K562 (cell line): ENCODE measurements around the gene HYI. TPM values are rescaled to one million over a fixed set of nuclear protein-coding genes. Genes with fewer than 3 reads are reported as not detected.

Source experiments
- ATAC-seq: fragments of 200-7000 bp; cut with Tn5 transposase; 3 replicates; pipeline ENCODE4 v1.9.1; 2020; ENCODE audit warnings: moderate library complexity
- BruUV-seq: library from RNA; stranded (reverse); fragments of 400-500 nt; replicated peaks from 2 replicates; lab custom pipeline; 2021; lab: Mats Ljungman, UMichigan
- CTCF ChIA-PET: fragments of 300-600 bp; formaldehyde crosslinking; extraction: SDS; loops from one replicate; lab custom pipeline; 2021; ENCODE audit warnings: low intra/inter-chr PET ratio; lab: Yijun Ruan, JAX
- POLR2A ChIA-PET: fragments of 300-600, 350-650 bp; sonication (Branson Sonifier 250); formaldehyde crosslinking; extraction: SDS; loops from one replicate; lab custom pipeline; 2021; ENCODE audit warnings: antibody characterized with exemption, inconsistent platforms; lab: Yijun Ruan, JAX
- DNase-seq, 4 experiments: peaks; one replicate each; pipeline versions ENCODE4 v3.0.0 to v3.0.0-alpha.2; 2011 to 2018; ENCODE audit warnings: low spot score in 3 of 4, mixed read lengths in 3 of 4; ENCODE audit errors: extremely low read depth in 1 of 4
- FAIRE-seq: peaks from 2 replicates; lab custom pipeline; 2011; peaks lifted over from hg19 to GRCh38; lab: Jason Lieb, UNC
- H2AFZ ChIP-seq: 2 replicates; pipeline ENCODE4 v1.6.0; 2011; ENCODE audit warnings: low read depth, low read length, control low read depth, inconsistent platforms
- H3K27ac ChIP-seq: fragments of 200-600 bp; 3 replicates; pipeline ENCODE4 v1.8.0; 2011; ENCODE audit warnings: low read depth, mild to moderate bottlenecking, control low read depth, inconsistent platforms, low read length, moderate library complexity, mixed read lengths; ENCODE audit errors: extremely low read depth
- H3K27me3 ChIP-seq, 2 experiments: fragments of 300-600 bp in 1 of 2; 2 replicates in 1 of 2; 3 replicates in 1 of 2; pipeline versions ENCODE4 v1.6.0 to v1.8.0; 2011; ENCODE audit warnings: inconsistent platforms in 2 of 2, low read length in 2 of 2, mild to moderate bottlenecking in 1 of 2, mixed read lengths in 1 of 2, moderate library complexity in 1 of 2; ENCODE audit not compliant: control insufficient read depth in 2 of 2, insufficient read depth in 2 of 2
- H3K36me3 ChIP-seq: fragments of 300-600 bp; 3 replicates; pipeline ENCODE4 v1.8.0; 2011; ENCODE audit warnings: mild to moderate bottlenecking, low read length, inconsistent platforms; ENCODE audit not compliant: control insufficient read depth, insufficient read depth
- H3K4me1 ChIP-seq, 2 experiments: fragments of 200-600 bp in 1 of 2; replicated peaks in 1 of 2; 2 replicates in 1 of 2; 3 replicates in 1 of 2; pipeline versions ENCODE4 v1.5.1 to v1.8.0; 2011; ENCODE audit warnings: inconsistent platforms in 2 of 2, low read length in 2 of 2, mild to moderate bottlenecking in 1 of 2, mixed read lengths in 1 of 2, moderate library complexity in 1 of 2; ENCODE audit not compliant: control insufficient read depth in 2 of 2, insufficient read depth in 2 of 2
- H3K4me2 ChIP-seq: 2 replicates; pipeline ENCODE4 v1.6.1; 2011; ENCODE audit warnings: low read length, control low read depth, inconsistent platforms, mixed read lengths; ENCODE audit not compliant: insufficient read depth
- H3K4me3 ChIP-seq: fragments of 200-600 bp; sonication (generic), shearing (Covaris generic); 2 replicates; pipeline ENCODE4 v1.5.1; 2016; ENCODE audit warnings: control low read depth, inconsistent platforms
- H3K79me2 ChIP-seq: fragments of 200-600 bp; 3 replicates; pipeline ENCODE4 v1.8.0; 2011; ENCODE audit warnings: low read length, inconsistent platforms; ENCODE audit not compliant: control insufficient read depth, insufficient read depth
- H3K9ac ChIP-seq, 2 experiments: 2 replicates each; pipeline versions ENCODE4 v1.6.0 to v1.6.1; 2011; ENCODE audit warnings: low read depth in 2 of 2, low read length in 2 of 2, control low read depth in 1 of 2, inconsistent platforms in 1 of 2, mild to moderate bottlenecking in 1 of 2, mixed read lengths in 1 of 2; ENCODE audit not compliant: insufficient read depth in 1 of 2
- H3K9me1 ChIP-seq: one replicate; pipeline ENCODE4 v1.6.0; 2011; ENCODE audit warnings: inconsistent platforms, mild to moderate bottlenecking, low read length, moderate library complexity; ENCODE audit not compliant: control insufficient read depth, insufficient read depth
- H3K9me3 ChIP-seq: replicated peaks from 2 replicates; pipeline ENCODE4 v1.5.1; 2011; ENCODE audit warnings: low read depth, low read length, inconsistent platforms; ENCODE audit not compliant: control insufficient read depth, insufficient read depth
- H4K20me1 ChIP-seq: replicated peaks from 2 replicates; pipeline ENCODE4 v1.6.1; 2011; ENCODE audit warnings: low read length, inconsistent platforms, mixed read lengths; ENCODE audit not compliant: control insufficient read depth, insufficient read depth
- ARHGAP35 ChIP-seq: fragments of 450-650 bp; IDR thresholded peaks from 2 replicates; pipeline ENCODE4 v1.6.1; 2018; ENCODE audit not compliant: partially characterized antibody
- ARNT ChIP-seq, 2 experiments: fragments of 450-650 bp; IDR thresholded peaks; 2 replicates each; pipeline ENCODE4 v1.6.1; 2016; ENCODE audit warnings: mild to moderate bottlenecking in 1 of 2
- CBX3 ChIP-seq, 2 experiments: IDR thresholded peaks; 1 replicate in 1 of 2; 2 replicates in 1 of 2; pipeline ENCODE4 v1.6.1; 2012; ENCODE audit warnings: inconsistent platforms in 2 of 2, low read length in 2 of 2, borderline replicate concordance in 1 of 2, control low read depth in 1 of 2
- COPS2 ChIP-seq: fragments of 450-650 bp; conservative IDR thresholded peaks from 2 replicates; pipeline ENCODE4 v1.6.1; 2016; ENCODE audit warnings: mild to moderate bottlenecking, moderate library complexity
- MTA3 ChIP-seq: fragments of 450-650 bp; formaldehyde crosslinking; IDR thresholded peaks from 2 replicates; pipeline ENCODE4 v1.6.1; 2017; ENCODE audit warnings: mild to moderate bottlenecking, borderline replicate concordance
- NCOR1 ChIP-seq: fragments of 450-650 bp; IDR thresholded peaks from 2 replicates; pipeline ENCODE4 v1.6.1; 2016; ENCODE audit warnings: mild to moderate bottlenecking, moderate library complexity
- NELFE ChIP-seq: IDR thresholded peaks from 2 replicates; pipeline ENCODE4 v1.6.1; 2011; ENCODE audit warnings: mild to moderate bottlenecking; ENCODE audit not compliant: insufficient read depth, insufficient read length
- RBM39 ChIP-seq: fragments of 200-400 bp; formaldehyde crosslinking; optimal IDR thresholded peaks from 2 replicates; pipeline ENCODE3; 2018; ENCODE audit warnings: low read depth, low read length
- RCOR1 ChIP-seq, 2 experiments: IDR thresholded peaks; 2 replicates each; pipeline ENCODE4 v1.6.1; 2012; ENCODE audit warnings: low read depth in 2 of 2, low read length in 2 of 2, borderline replicate concordance in 1 of 2, improper control_type of control experiment in 1 of 2
- WGBS: fragments of 100-300 bp; shearing (Covaris generic); methylation state at CpG from one replicate; pipeline ENCODE4 v1.1.6; 2016; ENCODE audit warnings: low coverage, mixed read lengths; ENCODE audit not compliant: insufficient coverage; ENCODE audit errors: missing lambda C conversion rate; 5-methylcytosine and 5-hydroxymethylcytosine counted together
- in situ Hi-C: fragments of 300-500 bp; cut with MboI; formaldehyde crosslinking; loops from 4 replicates; pipeline ENCODE4 v1.15.0; 2018; ENCODE audit warnings: inconsistent platforms, mixed read lengths
- intact Hi-C: fragments of 100-400 bp; cut with micrococcal nuclease; formaldehyde crosslinking; loops from 2 replicates; pipeline ENCODE4 v1.14.2; 2022
- polyA plus RNA-seq, 8 experiments: library from polyadenylated mRNA; depleted of rRNA in 4 of 8; stranded (reverse) in 5 of 8; unstranded in 3 of 8; fragments of >200 nt; fragmentation: Nextera tagmentation in 2 of 8; fragmentation: Illumina TruSeq in 1 of 8; extraction: Ambion mirVana in 2 of 8; extraction: Trizol in 1 of 8; gene quantifications; 2 replicates each; pipeline versions ENCODE4 v1.2.1 to v1.2.3, GENCODE V29; 2011 to 2014; ENCODE audit warnings: inconsistent platforms in 1 of 8, missing spikeins in 1 of 8
- total RNA-seq, 7 experiments: library from RNA; depleted of rRNA in 6 of 7; stranded (reverse); fragments of >200 nt in 6 of 7; fragmentation: Illumina TruSeq in 2 of 7; extraction: Trizol in 2 of 7; gene quantifications; 2 replicates each; pipeline versions ENCODE4 v1.2.1 to v1.2.3, GENCODE V29; 2011 to 2021; ENCODE audit warnings: low replicate concordance in 1 of 7
- TF ChIP-seq, protein P1 (sequence below), 2 experiments: IDR thresholded peaks; 2 replicates each; pipeline ENCODE4 v1.6.1; 2011; ENCODE audit warnings: borderline replicate concordance in 1 of 2, control low read depth in 1 of 2, low read depth in 1 of 2, low read length in 1 of 2, mild to moderate bottlenecking in 1 of 2, mixed read lengths in 1 of 2, moderate library complexity in 1 of 2; ENCODE audit not compliant: insufficient read depth in 1 of 2, insufficient read length in 1 of 2, poor library complexity in 1 of 2, severe bottlenecking in 1 of 2; ENCODE audit errors: extremely low read depth in 1 of 2
- TF ChIP-seq, protein P2 (sequence below): fragments of 250-450 bp; sonication (Bioruptor Pico); IDR thresholded peaks from 2 replicates; pipeline ENCODE4 v1.6.1; 2021; ENCODE audit warnings: mild to moderate bottlenecking
- TF ChIP-seq, protein P3 (sequence below), 2 experiments: fragments of 450-650 bp; formaldehyde crosslinking in 1 of 2; IDR thresholded peaks; 2 replicates each; pipeline versions ENCODE4 v1.4.0 to v1.6.1; 2014 to 2020; ENCODE audit warnings: mild to moderate bottlenecking in 2 of 2, borderline replicate concordance in 1 of 2, low read depth in 1 of 2

HYI gene
- total and polyA plus RNA-seq, 9 of the 15 experiments (the other 6 are each of a cell fraction or from before 2014, with no cell fraction given), result 0.04 to 4.1 (median 1.4) TPM; not detected in 1

GRCh38 chr1:43479414-43479813 lies 25.7 kb upstream of the HYI start:
- Histone ChIP-seq H3K4me1 (no peaks in the 10 kb centered on the region), H4K20me1 (no peaks in the 10 kb centered on the region), H3K9me3 (no peaks in the 10 kb centered on the region), H3K4me3 (no peak overlapping the region), H3K4me2 (no peak overlapping the region), H3K9ac (no peak overlapping the region), H3K27ac (no peak overlapping the region), H2AFZ (no peak overlapping the region), H3K79me2 (no peaks in the 10 kb centered on the region), H3K9me1 (no peaks in the 10 kb centered on the region), H3K27me3 (peaks cover 0 to 4% of the 10 kb centered on the region in 2 experiments; a peak in 2 of 5 replicates), H3K36me3 (no peaks in the 10 kb centered on the region)
- in situ Hi-C loops (no loop called here), intact Hi-C loops (no loop called here)
- DNase-seq (no peak), FAIRE-seq (no peak), ATAC-seq (no peak)
- BruUV-seq, result no TSS peak
- 0% methylated on average over 3 of the region's 3 CpGs for WGBS
- CTCF ChIA-PET, result no interaction called here
- POLR2A ChIA-PET, result no interaction called here
- TF ChIP-seq NELFE (no peak), NCOR1 (peak; percentile 45), CBX3 (IDR thresholded peaks at IDR 0.05; ENCODE audit: borderline replicate concordance in 1 of 2, low read length in 2 of 2) (no peak), ARNT (IDR thresholded peaks at IDR 0.05) (no peak), ARHGAP35 (no peak), MTA3 (no peak), RBM39 (no peak), RCOR1 (IDR thresholded peaks at IDR 0.05; ENCODE audit: borderline replicate concordance in 1 of 2, low read depth in 2 of 2, low read length in 2 of 2) (peak in 1 of 2 experiments; percentile 45; a peak in 1 of 4 replicates), COPS2 (no peak)
- TF ChIP-seq, protein P1, sequence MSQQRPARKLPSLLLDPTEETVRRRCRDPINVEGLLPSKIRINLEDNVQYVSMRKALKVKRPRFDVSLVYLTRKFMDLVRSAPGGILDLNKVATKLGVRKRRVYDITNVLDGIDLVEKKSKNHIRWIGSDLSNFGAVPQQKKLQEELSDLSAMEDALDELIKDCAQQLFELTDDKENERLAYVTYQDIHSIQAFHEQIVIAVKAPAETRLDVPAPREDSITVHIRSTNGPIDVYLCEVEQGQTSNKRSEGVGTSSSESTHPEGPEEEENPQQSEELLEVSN (IDR thresholded peaks at IDR 0.05; ENCODE audit: borderline replicate concordance in 1 of 2, extremely low read depth in 1 of 2, insufficient read depth in 1 of 2, insufficient read length in 1 of 2, low read depth in 1 of 2, low read length in 1 of 2, poor library complexity in 1 of 2, severe bottlenecking in 1 of 2), result no peak
- TF ChIP-seq, protein P2, sequence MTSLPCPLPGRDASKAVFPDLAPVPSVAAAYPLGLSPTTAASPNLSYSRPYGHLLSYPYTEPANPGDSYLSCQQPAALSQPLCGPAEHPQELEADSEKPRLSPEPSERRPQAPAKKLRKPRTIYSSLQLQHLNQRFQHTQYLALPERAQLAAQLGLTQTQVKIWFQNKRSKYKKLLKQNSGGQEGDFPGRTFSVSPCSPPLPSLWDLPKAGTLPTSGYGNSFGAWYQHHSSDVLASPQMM (CRISPR knock-in tag), result no peak
- TF ChIP-seq, protein P3, sequence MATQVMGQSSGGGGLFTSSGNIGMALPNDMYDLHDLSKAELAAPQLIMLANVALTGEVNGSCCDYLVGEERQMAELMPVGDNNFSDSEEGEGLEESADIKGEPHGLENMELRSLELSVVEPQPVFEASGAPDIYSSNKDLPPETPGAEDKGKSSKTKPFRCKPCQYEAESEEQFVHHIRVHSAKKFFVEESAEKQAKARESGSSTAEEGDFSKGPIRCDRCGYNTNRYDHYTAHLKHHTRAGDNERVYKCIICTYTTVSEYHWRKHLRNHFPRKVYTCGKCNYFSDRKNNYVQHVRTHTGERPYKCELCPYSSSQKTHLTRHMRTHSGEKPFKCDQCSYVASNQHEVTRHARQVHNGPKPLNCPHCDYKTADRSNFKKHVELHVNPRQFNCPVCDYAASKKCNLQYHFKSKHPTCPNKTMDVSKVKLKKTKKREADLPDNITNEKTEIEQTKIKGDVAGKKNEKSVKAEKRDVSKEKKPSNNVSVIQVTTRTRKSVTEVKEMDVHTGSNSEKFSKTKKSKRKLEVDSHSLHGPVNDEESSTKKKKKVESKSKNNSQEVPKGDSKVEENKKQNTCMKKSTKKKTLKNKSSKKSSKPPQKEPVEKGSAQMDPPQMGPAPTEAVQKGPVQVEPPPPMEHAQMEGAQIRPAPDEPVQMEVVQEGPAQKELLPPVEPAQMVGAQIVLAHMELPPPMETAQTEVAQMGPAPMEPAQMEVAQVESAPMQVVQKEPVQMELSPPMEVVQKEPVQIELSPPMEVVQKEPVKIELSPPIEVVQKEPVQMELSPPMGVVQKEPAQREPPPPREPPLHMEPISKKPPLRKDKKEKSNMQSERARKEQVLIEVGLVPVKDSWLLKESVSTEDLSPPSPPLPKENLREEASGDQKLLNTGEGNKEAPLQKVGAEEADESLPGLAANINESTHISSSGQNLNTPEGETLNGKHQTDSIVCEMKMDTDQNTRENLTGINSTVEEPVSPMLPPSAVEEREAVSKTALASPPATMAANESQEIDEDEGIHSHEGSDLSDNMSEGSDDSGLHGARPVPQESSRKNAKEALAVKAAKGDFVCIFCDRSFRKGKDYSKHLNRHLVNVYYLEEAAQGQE (IDR thresholded peaks at IDR 0.05; ENCODE audit: borderline replicate concordance), result no peak
- TF ChIP-seq, protein P3 (CRISPR knock-in tag; IDR thresholded peaks at IDR 0.05; ENCODE audit: low read depth), result no peak
